ENCODE results near the gene CD47. TPM values are rescaled to one million over a fixed set of nuclear protein-coding genes. Genes with fewer than 3 reads are reported as not detected.

The CD47 gene
- polyA plus RNA-seq, 1 of the 3 experiments (the other 2 are of a cell fraction), result 19.6 TPM

DNA sequence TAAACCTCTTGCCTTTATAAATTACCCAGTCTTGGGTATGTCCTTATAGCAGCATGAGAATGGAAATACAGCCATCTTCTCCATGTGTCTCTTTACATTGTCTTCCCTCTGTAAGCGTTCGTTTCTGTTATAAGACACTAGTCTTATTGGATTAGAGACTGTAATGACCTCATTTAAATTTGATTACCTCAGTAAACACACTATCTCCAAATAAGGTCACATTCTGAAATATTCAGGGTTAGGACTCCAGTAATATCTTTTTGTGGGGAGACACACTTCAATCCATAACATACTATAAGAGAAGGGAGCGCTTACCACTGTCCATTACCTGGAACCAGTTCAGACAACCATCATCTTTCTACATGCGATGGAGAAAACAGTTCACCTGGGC, 34.3 kb upstream of the CD47 start (continued):
- no peak for TF ChIP-seq ZBTB33 (IDR thresholded peaks at IDR 0.05; ENCODE audit: borderline replicate concordance, low read depth)
- TF ChIP-seq TEAD4 (IDR thresholded peaks at IDR 0.05; ENCODE audit: borderline replicate concordance, insufficient read depth), result no peak
- TF ChIP-seq EZH2phosphoT487 (IDR thresholded peaks at IDR 0.05; ENCODE audit: borderline replicate concordance, low read depth), result no peak
- no peak for TF ChIP-seq SMC3 (IDR thresholded peaks at IDR 0.05; ENCODE audit: low read depth, low read length)
- TF ChIP-seq, protein P1, sequence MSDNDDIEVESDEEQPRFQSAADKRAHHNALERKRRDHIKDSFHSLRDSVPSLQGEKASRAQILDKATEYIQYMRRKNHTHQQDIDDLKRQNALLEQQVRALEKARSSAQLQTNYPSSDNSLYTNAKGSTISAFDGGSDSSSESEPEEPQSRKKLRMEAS (IDR thresholded peaks at IDR 0.05; ENCODE audit: low read depth), result no peak
- no peak for TF ChIP-seq FOSL2 (IDR thresholded peaks at IDR 0.05; ENCODE audit: borderline replicate concordance, low read depth)
- no peak for TF ChIP-seq RFX5 (IDR thresholded peaks at IDR 0.05; ENCODE audit: low read length)
- TF ChIP-seq SIN3A (IDR thresholded peaks at IDR 0.05; ENCODE audit: borderline replicate concordance, low read depth, low read length), result no peak
- no peak for TF ChIP-seq JUND (IDR thresholded peaks at IDR 0.05)
- TF ChIP-seq POLR2AphosphoS5 (IDR thresholded peaks at IDR 0.05; ENCODE audit: low read depth, low read length), result no peak

- Histone ChIP-seq H3K9me2 (no peaks in the 10 kb centered on the region), H4K20me1 (ENCODE audit: insufficient read depth) (no peaks in the 10 kb centered on the region), H3K27ac (ENCODE audit: low read depth in 2 of 2, low read length in 1 of 2) (no peak overlapping the region), H3K4me2 (no peak overlapping the region), H3K79me2 (ENCODE audit: insufficient read depth) (no peaks in the 10 kb centered on the region), H3K4me1 (ENCODE audit: control insufficient read depth in 1 of 2, insufficient read depth in 2 of 2, low read depth in 1 of 2, low read length in 1 of 2) (no peaks in the 10 kb centered on the region), H3F3A (replicated peaks; ENCODE audit: insufficient read depth) (no peaks in the 10 kb centered on the region), H2AFZ (ENCODE audit: low read depth) (no peak overlapping the region), H3K27me3 (ENCODE audit: insufficient read depth) (no peaks in the 10 kb centered on the region), H3K9ac (no peak overlapping the region), H3K36me3 (replicated peaks in 1 of 2; ENCODE audit: control insufficient read depth in 1 of 2, insufficient read depth in 2 of 2, low read length in 1 of 2) (no peaks in the 10 kb centered on the region), H3K9me3 (no peaks in the 10 kb centered on the region), H3K4me3 (ENCODE audit: low read depth in 2 of 2, low read length in 1 of 2) (no peak overlapping the region)
- ChIA-PET POLR2A (no interaction called here), CTCF (interaction anchor here (1.3 to 1.8 kb wide), 2 partner anchors 8 to 35 kb away, joined by 3 to 4 read pairs; no protein-coding TSS in a partner anchor)
- no peak for DNase-seq
- 90% methylated on average over 9 of the region's 10 CpGs for WGBS (ENCODE audit: low lambda C conversion rate)
- TF ChIP-seq USF2 (IDR thresholded peaks at IDR 0.05; ENCODE audit: borderline replicate concordance, low read depth, low read length), result no peak
Observed at GRCh38 chr3:108124337-108125152, 33.7 kb upstream of the CD47 start.

Measured in SK-N-SH (cell line).